Limb (tissue), 2 donors: ENCODE data around the gene PRKAG2.

Experiments
- DNase-seq, 2 donors: peaks; one replicate each; pipeline ENCODE4 v3.0.0-alpha.2; 2016; ENCODE audit errors: extremely low spot score in 2 of 2

The PRKAG2 gene

DNA sequence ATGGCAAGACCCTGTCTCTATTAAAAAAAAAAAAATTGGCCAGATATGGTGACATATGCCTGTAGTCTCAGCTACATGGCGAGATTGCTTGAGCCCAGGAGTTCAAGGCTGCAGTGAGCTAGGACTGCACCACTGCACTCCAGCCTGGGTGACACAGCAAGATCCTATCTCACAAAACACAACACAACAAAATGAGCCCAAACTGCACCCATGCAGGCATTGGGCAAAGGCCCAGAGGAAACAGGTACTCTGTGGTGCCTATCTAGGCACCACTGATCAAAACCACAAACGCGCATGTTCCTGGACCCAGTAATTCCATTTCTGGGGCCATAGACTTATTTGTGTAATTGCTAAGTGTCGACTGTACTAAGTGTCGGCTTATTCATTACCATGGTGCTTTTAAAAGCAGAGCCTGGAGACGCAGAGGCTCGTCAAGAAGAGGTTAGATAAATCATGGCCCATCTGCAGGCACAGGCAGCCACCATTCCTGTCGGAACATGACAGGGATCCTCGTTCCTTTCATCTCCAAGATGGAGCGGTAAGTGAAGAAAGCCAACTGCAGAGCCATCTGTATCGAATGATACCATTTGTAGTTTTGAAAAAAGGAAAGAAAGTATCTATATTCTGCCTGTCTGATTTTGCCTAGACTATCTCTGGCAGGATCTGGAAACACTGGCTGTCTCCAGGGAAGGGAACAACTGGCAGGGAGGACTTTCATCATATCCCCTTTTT is 196.9 kb downstream of the PRKAG2 start:
- DNase-seq = no peak

DNA sequence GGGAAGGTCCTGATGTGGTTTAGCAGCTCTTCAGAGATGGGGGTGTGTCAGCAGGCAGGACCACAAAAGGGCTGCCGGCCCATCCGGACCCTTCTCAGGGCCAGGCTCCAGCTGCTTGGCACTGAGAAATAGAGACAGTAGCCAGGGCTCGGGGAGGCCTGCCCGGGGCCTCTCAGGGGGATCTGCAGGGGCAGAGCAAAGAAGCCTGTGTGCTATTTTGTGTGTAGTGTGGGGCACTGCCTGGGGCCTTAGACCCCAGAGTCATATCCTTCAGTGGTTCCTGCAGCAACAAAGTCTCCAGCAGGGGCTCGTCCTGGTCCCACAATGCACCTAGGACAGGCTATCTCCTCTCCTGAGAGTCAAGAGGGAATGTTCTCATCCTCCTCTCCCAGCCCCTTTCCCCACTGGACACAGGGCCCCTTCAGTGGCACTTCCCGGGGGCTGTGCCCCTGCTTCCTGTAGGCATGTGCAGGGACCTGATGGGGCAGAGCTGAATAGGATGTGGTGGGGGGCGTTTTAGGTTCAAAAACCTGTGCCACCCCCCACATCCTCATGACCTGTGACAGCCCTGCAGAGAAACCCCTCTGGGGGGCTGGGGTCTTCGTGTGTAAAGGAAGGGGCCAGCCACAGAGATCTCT is 197.7 kb downstream of the PRKAG2 start:
- no peak for DNase-seq

DNA sequence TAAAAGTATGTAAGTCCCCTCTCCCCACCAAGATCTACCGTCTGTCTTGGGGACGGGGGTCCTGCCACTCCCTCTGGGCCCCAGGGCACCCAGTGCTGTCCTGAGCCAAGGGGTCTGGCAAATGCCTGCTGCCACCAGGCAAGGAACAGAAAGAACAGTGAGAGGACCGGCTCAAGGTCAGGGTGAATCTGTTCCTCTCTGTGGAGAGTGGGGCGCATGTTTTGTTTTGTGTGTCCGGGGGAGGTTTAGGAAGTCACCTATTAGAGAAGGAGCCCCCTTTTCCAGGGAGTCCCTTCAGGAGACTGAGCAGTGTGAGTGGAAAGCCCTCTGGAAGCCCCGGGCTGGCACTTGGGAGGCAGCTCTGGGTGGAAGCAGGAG is 198.7 kb downstream of the PRKAG2 start:
- no peak for DNase-seq

DNA sequence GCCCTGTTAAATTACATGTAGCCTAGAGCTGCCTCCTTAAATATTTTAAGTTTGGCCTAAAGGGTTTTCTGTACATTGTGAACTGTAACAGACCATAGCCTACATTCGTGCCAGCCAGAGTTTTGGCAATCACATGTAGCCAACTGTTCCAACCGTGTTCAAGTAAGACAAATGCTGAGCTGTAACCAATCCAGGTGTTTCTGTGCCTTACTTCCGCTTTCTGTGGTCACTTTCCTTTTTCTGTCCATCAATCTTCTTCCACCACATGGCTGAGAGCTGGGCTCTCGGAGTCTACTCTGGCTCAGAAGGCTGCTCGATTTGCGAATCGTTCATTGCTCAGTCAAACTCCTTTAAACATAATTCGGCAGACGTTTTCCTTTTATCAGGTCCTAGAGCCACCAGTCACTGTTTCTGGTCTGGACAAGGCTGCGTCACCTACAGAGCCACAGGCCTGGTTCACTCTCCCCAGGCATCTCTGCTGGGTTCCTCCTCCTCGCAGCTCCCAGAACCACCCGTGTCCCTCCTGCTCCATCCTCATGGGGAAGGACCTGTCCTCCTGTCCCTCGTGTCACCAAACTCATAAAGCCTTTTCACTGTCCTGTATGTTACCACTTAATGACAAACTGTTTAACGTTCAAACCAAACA is 199.2 kb downstream of the PRKAG2 start:
- no peak for DNase-seq

DNA sequence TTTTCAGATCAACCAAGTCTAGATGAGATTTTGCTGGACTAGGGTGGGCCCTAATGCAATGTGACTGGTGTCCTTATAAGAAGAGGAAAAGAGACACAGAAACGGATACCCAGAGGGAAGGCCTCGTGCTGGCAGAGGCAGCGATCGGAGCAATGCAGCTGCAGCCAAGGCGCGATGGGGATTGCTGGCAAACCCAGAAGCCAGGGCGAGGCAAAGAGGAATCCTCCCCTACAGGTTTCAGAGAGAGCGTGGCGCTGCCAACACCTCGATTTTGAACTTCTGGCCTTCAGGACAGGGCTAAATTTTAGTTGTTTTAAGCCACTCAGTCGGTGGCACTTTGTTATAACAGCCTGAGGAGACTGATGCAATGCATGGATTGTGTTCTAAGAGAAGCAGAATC is 200.2 kb downstream of the PRKAG2 start:
- DNase-seq = no peak

DNA sequence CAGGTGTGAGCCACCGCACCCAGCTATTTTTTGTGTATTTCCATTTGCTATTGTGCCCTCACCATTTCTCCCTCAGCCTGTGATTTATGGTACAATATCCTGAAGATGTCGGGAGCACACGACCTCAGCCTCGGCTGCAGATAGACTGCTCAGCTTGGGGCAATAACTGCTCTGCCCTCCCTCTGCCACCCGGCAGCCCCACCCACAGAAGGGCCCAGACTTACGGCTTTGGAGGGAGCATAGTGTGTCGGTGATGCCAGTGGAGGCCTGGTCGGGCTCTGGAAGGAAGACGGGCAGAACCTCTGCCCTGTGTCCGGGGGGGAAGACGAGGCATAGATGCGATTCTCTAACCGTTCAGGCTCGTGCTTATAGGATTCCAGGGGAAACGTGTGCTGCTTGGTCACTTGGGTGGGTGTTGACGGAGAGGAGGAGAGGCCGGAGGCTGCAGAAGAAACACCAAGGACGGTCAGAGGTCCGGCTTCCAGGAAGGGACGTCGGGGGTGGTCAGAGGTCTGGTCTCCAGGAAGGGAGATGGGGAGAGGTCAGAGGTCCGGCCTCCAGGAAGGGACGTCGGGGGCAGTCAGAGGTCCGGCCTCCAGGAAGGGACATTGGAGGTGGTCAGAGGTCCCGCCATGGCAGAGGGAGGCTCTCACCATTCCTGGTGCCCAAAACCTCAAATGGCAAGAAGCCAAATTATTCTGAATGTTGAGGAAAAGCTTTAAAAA is 201.6 kb downstream of the PRKAG2 start:
- DNase-seq = no peak

DNA sequence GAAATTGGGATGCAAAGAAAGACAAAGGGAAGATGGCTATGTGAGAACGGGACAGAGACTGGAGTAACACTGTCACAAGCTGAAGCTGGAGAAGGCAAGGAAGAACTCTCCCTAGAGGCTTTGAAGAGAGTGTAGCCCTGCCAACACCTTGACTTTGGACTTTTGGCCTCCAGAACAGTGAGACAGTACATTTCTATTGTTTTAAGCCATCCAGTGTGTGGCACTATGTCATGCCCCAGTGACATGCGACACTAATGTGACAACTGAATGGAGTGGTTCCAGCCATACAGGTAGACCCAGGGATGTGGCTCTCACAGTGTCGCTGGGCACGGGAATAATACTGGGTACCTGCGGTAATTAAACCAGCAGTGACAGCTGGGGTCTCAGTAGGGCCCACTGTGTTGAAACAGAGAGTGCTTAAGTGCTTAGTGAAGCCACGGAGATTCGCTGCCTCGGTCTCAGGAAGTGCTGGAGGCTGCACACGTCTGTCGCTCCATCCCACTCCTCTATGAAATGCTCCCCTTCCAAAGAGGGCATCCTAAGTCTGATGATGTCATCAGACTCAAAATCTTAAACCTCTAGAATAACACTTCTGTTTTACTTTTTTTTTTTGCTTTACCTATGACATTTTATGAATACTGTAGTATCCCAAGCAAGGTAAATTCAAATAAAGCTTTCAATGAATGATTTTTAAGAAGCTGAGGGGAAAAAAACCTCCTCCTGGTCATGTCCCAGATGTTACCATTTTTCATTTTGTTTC is 202.6 kb downstream of the PRKAG2 start:
- DNase-seq = no peak

DNA sequence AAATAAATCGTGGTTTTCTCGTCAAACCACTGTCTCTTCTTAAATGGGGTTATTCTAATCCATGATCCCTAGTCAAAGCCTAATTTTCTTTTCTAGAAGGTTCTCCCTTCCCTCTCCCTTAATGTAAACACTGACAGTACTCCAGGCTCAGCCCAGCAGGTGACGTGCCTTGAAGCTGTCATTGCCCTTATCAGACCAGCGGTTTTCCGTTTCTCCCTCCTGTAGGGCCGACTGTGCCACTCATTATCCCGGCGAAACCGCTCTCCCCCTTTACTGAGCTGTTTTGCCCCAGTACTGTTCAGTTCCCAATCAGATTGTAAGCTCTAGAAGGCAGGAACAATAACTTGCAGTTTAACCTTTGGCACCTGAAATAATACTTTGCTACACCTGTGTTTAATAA is 203.7 kb downstream of the PRKAG2 start:
- no peak for DNase-seq

DNA sequence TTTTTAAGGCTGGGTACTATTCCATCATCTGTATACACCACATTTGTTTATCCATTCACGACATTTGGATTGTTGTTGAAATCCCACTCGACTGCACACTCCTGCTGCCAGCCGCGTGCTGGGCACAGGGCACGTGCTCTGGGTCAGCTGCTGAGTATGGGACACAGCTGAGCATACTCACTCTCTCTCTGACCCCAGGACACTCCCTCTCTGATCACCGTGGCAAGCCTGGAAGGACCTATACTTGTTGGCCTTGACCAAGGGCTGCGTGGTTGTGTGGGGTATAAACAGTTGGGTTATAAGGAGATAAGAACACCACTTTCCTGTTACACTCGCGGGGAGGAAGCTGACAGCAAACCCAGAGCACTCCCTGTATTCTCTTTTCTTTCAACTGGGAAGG is 204.2 kb downstream of the PRKAG2 start:
- DNase-seq = no peak

DNA sequence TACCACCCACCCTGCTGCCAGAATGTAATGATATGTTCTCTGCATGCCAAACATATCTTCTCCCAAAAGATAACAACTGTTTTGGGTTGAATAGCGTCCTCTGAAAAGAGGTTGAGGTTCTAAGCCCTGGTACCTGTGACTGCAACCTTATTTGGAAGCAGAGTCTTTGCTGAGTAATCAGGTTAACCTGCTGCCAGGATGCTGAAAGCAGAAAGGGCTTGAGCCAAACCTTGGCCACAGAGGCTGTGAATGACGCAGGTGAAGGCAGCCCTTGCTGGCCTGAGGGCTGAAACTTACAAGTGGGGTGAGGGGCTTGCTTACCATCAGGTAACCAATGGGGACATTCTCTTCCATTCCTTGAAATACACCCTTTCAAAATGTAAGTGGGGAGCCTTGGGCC is 205.4 kb downstream of the PRKAG2 start:
- no peak for DNase-seq

DNA sequence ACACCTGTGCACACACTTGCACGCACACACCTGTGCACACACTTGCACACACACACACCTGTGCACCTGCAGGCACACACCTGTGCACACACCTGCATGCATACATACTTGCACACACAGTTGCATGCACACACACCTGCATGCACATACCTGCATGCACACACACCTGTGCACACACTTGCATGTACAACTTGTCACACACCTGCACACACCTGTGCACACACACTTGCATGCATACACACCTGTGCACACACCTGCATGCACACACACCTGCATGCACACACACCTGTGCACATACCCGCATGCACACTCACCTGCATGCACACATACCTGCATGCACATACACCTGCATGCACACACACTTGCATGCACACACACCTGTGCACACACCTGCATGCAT is 207.2 kb downstream of the PRKAG2 start:
- DNase-seq = no peak

DNA sequence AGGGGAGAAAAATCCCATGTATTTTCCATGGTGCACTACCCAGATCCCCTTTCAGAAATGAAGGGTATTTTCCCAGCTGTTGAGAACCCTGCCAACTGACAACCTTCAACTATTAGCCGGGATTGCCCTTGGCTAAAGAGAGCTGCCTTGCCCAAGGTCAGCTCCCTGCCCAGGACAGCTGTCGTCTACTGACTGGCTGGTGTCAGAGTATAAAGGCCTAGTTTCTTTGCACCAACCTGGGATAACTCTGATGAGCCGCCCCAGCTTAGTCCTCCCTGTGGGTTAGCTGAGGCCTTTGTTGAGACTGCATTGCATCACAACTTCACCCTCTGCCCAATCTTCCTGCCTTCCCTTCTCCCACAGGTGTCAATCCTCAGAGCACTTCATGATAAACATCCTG is 210.0 kb downstream of the PRKAG2 start:
- no peak for DNase-seq

DNA sequence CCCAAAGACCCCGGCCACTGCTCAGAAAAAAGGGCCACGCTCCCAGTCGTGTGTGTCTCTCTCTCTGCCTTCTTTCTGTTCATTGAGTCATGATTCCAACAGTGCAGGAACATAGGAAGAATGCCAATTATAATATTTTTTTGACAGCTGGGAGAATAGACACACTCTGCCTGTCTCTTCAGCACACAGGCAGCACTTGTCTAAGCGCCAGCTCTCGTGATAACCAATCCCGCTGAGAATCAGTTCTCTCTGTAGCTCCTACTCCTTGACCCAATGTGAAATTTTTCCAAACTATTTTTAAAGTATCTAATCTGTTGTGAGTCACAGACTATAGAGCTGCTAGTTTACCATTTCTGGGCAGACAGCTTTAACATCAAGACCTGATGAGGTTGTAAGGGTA is 211.5 kb downstream of the PRKAG2 start:
- DNase-seq = no peak

DNA sequence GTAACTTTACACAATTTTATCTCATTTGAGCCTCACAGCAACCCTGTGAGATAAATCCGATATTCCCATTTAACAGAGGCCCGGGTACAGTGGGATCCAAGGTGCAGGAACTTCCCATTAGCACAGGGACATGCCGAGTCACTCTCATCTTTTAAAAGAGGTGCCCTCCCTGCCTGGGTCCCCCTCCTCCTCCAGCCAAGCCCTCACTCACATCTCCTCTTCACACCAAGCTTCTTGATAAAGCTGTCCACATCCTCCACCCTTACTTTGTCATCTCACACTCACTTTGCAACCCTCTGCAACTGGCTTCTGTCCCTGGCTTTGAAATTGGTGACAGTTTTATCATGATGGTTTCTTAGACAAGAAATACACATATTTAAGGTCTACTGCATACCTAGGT is 212.6 kb downstream of the PRKAG2 start:
- DNase-seq = no peak

DNA sequence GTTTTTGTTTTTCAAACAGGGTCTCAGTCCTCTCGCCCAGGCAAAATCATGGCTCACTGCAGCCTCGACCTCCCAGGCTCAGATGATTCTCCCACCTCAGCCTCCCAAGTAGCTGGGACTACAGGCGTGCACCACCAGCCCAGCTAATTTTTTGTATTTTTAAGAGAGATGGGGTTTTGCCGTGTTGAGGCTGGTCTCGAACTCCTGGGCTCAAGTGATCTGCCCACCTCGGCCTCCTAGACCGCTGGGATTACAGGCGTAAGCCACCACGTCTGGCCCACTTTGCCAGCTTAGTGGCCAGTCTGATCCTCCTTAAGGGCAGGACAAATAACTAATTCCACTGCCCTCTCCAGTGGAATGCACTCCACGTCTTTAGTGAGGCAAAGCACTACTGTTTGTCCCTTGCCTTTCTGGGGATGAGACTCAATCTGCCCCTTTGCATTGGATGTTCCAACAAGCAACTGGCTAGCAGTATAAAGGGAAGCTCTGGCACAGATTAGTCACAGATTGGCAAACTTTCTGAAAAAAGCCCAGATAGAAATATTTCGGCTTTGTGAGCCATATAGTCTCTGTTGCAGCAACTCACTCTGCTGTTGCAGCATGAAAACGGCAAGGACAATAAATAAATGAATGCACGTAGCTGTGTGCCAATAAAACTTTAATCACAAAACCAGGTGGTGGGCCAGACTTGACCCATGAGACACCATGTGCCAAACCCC is 213.4 kb downstream of the PRKAG2 start:
- no peak for DNase-seq

DNA sequence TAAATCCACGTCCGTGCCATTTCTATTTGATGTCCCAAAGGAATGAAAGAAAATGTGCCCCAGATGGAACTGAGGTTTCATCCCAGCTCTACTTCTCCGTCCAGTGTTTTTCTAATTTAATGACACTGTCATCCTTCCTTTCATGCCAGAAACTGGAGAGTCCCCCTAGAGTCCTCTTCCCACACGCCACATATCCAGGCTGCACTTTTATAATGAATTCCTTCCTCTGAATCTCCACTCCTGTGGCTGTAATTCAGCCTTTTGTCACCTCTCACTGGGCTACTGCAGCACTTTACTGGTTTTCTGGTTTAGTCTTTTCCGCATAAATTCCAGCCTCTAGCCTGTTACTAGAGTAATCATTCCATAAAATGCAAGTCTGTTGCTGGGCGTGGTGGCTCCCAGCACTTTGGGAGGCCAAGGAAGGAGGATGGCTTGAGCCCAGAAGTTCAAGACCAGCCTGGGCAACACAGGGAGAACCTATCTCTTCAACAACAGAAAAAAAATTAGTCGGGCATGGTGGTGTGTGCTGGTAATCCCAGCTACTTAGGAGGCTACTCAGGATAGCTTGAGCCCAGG is 214.6 kb downstream of the PRKAG2 start:
- no peak for DNase-seq

DNA sequence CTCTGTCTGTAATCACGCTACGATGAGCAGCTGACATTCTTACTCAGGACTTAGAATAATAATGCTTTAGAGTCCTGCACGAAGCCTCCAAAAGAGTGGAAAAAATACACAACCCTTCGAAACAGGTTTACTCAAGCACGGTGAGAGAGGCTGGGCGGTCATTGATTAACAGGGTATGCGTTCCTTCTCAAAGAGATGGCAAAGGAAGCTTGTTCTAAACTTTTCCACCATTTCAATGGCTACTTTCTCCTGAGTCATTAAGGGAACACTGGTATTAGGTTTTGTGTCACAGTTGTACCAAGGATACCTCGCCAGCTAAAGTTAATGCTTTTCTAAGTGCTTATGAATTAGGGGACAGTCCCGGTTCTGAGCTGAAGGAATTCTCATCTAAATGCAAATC is 215.3 kb downstream of the PRKAG2 start:
- no peak for DNase-seq

DNA sequence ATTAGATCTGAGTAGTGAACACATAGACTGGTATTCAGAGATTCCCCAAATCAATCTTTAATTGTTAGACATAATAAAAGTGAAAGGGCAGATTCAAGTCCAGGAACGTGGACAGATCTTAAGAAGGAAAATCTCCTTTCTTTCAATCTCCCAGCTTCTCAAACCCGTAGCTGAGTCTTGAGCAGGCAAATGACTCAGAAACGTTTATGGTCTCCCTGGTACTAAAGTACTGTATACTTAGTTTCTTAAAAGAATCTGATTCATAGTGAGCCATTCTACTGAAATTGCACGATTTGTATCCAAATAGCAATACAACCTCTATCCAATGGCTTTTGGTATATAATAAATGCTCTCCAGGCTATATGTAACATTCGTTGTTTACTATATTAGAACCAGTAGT is 216.8 kb downstream of the PRKAG2 start:
- no peak for DNase-seq

DNA sequence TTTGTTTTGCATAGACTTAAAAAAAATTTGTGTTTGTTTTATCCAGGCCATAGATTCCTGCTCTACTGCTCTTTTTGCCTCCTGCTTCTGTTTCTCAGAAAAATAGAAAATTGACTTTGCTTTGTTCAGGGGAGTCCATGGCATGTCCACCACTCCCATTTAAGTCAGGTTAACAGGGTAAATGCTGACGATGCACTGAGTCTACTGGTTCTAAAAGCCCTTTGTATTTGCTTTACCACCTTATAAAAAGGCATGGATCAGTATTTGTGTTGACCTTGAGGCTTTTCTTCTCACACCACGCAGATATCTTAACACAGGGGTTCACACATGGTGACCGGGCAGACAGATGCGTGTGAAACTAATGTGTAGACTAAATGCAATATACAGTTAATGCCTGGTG is 217.7 kb downstream of the PRKAG2 start:
- no peak for DNase-seq

DNA sequence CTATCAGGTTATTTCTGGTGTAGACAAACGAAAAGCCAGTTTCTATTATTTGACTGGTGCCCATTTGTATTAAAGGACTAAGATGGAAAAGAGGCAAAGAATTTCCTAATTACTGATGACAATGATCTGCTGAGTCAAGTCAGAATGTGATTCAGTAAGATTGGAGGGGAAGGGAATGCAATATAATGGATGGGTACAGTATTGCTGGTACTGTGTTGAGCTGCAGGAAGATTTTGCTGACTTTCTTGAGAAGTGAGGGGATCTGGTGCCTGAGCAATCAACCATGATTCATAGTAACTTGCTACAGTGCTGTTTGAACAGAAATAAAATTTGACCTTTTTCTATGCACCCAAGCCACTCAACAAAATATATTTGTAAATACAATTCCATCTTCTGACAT is 218.1 kb downstream of the PRKAG2 start:
- no peak for DNase-seq

DNA sequence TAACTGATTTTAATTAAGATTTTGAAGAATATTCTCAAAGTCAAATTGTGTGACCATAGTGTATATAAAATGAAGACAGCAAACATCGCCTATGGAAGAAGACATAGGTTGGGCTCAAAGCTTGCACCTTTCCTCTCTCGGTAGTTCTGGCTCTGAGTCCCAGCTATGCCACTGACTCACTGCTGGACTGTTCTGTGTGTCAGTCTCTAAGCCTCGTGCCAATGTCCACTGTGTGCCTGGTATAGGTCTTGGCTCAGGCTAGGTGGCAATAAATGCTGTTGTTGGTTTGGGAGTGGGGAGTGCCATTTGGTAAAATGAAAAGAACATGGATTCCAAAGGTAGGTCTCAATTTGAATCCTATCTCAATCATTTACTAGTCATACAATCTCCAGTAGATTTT is 219.7 kb downstream of the PRKAG2 start:
- DNase-seq = no peak
